ENCODE results near the gene FFAR2. TPM values are rescaled to one million over a fixed set of nuclear protein-coding genes. Genes with fewer than 3 reads are reported as not detected.

The FFAR2 gene
- total and polyA plus RNA-seq, 4 donors = 1.2 to 113 (median 4.4) TPM

DNA sequence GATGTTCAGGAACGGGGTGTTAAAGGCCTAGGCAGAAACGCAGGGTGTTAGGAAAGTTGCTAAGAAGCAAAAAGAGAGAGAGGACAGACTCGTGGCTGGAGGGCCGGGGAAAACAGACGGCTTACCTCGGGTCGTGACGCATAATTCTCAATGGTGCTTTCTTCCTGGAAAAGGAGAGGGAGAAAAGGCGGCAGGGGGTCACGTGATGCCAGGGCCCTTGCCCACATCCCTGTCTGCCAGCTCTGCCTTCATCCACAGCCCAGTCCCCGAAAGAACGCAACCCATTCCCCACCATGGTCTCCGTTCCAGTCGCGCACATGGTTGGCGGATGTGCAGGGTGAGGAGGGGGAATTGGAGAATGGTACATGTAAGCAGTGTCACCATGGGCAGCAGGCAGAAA, 40.6 kb downstream of the FFAR2 start:
- DNase-seq = no peak

DNA sequence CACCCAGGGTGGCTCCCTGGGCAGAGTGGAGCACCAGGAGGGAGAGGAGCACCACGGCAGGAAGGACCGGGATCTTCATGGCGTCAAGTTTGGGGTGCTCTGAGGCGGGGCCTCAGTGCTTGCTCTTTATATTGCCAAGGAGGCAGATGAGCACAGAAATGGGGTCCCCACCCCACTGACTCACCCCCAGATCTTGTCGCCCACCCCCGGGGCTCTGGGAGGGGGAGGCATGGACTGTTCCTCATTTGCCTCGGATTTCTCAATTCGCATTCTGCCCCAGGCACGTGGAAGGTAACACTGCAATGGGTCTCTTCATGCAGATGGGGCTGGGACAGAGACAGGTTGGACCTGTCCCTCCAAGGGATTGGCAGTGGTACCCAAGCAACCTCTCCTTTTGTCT, 42.3 kb downstream of the FFAR2 start, which contains the start of gene KRTDAP:
Gene KRTDAP (minus strand): TSS at position 101 of the 400 bp plus-strand sequence. CDS start 22 bp downstream, at position 79.
- Histone ChIP-seq H3K4me1 (ENCODE audit: control insufficient read depth in 5 of 5, insufficient read depth in 5 of 5, low read length in 5 of 5) (peaks cover 0 to 16% (median 0%) of the 10 kb centered on the region in 5 donors), H3K9me3 (ENCODE audit: control insufficient read depth in 4 of 4, insufficient read depth in 3 of 4, low read length in 3 of 4) (no peaks in the 10 kb centered on the region), H3K27me3 (ENCODE audit: control insufficient read depth in 3 of 3, insufficient read depth in 3 of 3, low read length in 2 of 3) (no peaks in the 10 kb centered on the region), H3K36me3 (ENCODE audit: control insufficient read depth in 4 of 4, insufficient read depth in 4 of 4, low read length in 4 of 4) (no peaks in the 10 kb centered on the region), H3K9ac (ENCODE audit: insufficient read depth in 1 of 2, low read length in 2 of 2) (no peak within 1 kb of the TSS), H3K27ac (ENCODE audit: low read depth in 1 of 2, low read length in 1 of 2) (no peak within 1 kb of the TSS), H3K4me3 (no peak within 1 kb of the TSS)
- ATAC-seq (ENCODE audit: insufficient read depth, low FRiP score) (no peak), DNase-seq (no peak)
- 77 to 79% methylated on average over 9 of the region's 9 CpGs for WGBS, 2 donors
- TF ChIP-seq, protein P1, sequence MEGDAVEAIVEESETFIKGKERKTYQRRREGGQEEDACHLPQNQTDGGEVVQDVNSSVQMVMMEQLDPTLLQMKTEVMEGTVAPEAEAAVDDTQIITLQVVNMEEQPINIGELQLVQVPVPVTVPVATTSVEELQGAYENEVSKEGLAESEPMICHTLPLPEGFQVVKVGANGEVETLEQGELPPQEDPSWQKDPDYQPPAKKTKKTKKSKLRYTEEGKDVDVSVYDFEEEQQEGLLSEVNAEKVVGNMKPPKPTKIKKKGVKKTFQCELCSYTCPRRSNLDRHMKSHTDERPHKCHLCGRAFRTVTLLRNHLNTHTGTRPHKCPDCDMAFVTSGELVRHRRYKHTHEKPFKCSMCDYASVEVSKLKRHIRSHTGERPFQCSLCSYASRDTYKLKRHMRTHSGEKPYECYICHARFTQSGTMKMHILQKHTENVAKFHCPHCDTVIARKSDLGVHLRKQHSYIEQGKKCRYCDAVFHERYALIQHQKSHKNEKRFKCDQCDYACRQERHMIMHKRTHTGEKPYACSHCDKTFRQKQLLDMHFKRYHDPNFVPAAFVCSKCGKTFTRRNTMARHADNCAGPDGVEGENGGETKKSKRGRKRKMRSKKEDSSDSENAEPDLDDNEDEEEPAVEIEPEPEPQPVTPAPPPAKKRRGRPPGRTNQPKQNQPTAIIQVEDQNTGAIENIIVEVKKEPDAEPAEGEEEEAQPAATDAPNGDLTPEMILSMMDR (IDR thresholded peaks at IDR 0.05; ENCODE audit: control extremely low read depth, extremely low read depth) = no peak

More for the DNA sequence above, 40.6 kb downstream of the FFAR2 start:
- WGBS, 2 donors = 92 to 93% methylated on average over 16 of the region's 16 CpGs
- TF ChIP-seq, protein P1 (IDR thresholded peaks at IDR 0.05; ENCODE audit: control extremely low read depth, extremely low read depth) = no peak
- no peak overlapping the region for H3K4me3 ChIP-seq
- no peaks in the 10 kb centered on the region for H3K27me3 ChIP-seq (ENCODE audit: control insufficient read depth in 3 of 3, insufficient read depth in 3 of 3, low read length in 2 of 3)
- H3K9ac ChIP-seq (ENCODE audit: insufficient read depth in 1 of 2, low read length in 2 of 2) = no peak overlapping the region
- H3K27ac ChIP-seq (ENCODE audit: low read depth in 1 of 2, low read length in 1 of 2) = no peak overlapping the region
- no peak for ATAC-seq (ENCODE audit: insufficient read depth, low FRiP score)
- peaks cover 0 to 18% (median 0%) of the 10 kb centered on the region in 5 donors for H3K4me1 ChIP-seq (ENCODE audit: control insufficient read depth in 5 of 5, insufficient read depth in 5 of 5, low read length in 5 of 5)
- H3K36me3 ChIP-seq (ENCODE audit: control insufficient read depth in 4 of 4, insufficient read depth in 4 of 4, low read length in 4 of 4) = no peaks in the 10 kb centered on the region
- H3K9me3 ChIP-seq (ENCODE audit: control insufficient read depth in 4 of 4, insufficient read depth in 3 of 4, low read length in 3 of 4) = no peaks in the 10 kb centered on the region

DNA sequence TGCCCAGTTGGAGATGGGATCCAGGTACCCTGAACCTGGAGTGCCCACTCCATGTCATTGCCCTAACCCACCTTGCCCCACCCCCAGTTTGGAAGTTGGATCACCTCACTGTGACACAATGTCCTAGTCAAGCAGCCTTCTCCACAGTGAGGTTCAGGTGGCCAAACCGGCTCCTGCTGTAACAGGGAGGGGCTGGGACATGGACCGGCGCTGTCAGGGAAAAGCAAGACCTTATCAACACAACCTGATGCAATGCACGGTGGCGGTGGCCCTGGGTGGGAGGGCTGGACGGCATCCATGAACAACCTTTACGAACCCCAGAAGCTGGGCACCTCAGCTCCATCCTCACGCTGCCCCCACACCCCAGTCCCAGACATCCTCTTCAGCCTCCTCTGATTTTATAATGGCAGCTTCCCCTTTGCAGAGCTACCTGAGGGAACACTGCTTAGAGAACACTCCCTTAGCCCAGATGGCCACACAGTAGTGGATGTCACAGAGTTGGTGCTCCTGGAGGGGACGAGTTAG, 43.8 kb downstream of the FFAR2 start:
- Histone ChIP-seq H3K4me3 (no peak overlapping the region), H3K9me3 (ENCODE audit: control insufficient read depth in 4 of 4, insufficient read depth in 3 of 4, low read length in 3 of 4) (no peaks in the 10 kb centered on the region), H3K27ac (ENCODE audit: low read depth in 1 of 2, low read length in 1 of 2) (no peak overlapping the region), H3K27me3 (ENCODE audit: control insufficient read depth in 3 of 3, insufficient read depth in 3 of 3, low read length in 2 of 3) (no peaks in the 10 kb centered on the region), H3K9ac (ENCODE audit: insufficient read depth in 1 of 2, low read length in 2 of 2) (no peak overlapping the region), H3K4me1 (ENCODE audit: control insufficient read depth in 5 of 5, insufficient read depth in 5 of 5, low read length in 5 of 5) (peaks cover 0 to 15% (median 0%) of the 10 kb centered on the region in 5 donors), H3K36me3 (ENCODE audit: control insufficient read depth in 4 of 4, insufficient read depth in 4 of 4, low read length in 4 of 4) (no peaks in the 10 kb centered on the region)
- 83 to 85% methylated on average over 9 of the region's 9 CpGs for WGBS, 2 donors
- TF ChIP-seq, protein P1 (IDR thresholded peaks at IDR 0.05; ENCODE audit: control extremely low read depth, extremely low read depth) = no peak
- DNase-seq (no peak), ATAC-seq (ENCODE audit: insufficient read depth, low FRiP score) (no peak)

DNA sequence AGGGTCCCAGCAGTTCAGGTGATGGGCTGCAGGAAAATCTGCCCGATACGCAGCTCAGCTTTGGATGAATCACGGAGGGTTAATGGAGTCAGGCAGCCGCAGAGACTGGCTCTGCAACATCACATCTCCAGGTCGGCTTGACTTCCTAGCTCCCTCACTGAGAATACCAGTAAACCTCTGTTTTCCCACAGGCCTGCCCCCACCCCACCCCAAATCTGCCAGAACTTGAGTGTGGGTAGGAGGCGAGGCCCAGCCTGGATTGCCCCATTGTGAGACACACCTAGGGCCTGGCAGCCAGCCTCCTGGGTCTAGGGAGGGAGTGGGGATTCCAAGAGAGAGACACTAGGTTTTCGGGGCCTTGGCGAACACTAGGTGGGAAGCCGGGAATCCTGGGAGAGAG, 45.9 kb downstream of the FFAR2 start:
- H3K27ac ChIP-seq (ENCODE audit: low read depth in 1 of 2, low read length in 1 of 2) = no peak overlapping the region
- 87 to 93% methylated on average over 9 of the region's 9 CpGs for WGBS, 2 donors
- H3K9ac ChIP-seq (ENCODE audit: insufficient read depth in 1 of 2, low read length in 2 of 2) = no peak overlapping the region
- peaks cover 0 to 2% (median 0%) of the 10 kb centered on the region in 4 donors for H3K36me3 ChIP-seq (ENCODE audit: control insufficient read depth in 4 of 4, insufficient read depth in 4 of 4, low read length in 4 of 4)
- DNase-seq (no peak), ATAC-seq (ENCODE audit: insufficient read depth, low FRiP score) (no peak)
- no peaks in the 10 kb centered on the region for H3K9me3 ChIP-seq (ENCODE audit: control insufficient read depth in 4 of 4, insufficient read depth in 3 of 4, low read length in 3 of 4)
- TF ChIP-seq, protein P1 (IDR thresholded peaks at IDR 0.05; ENCODE audit: control extremely low read depth, extremely low read depth) = no peak
- H3K27me3 ChIP-seq (ENCODE audit: control insufficient read depth in 3 of 3, insufficient read depth in 3 of 3, low read length in 2 of 3) = no peaks in the 10 kb centered on the region
- H3K4me3 ChIP-seq = no peak overlapping the region
- H3K4me1 ChIP-seq (ENCODE audit: control insufficient read depth in 5 of 5, insufficient read depth in 5 of 5, low read length in 5 of 5) = peaks cover 0 to 5% (median 0%) of the 10 kb centered on the region in 5 donors
